SK-N-MC (cell line): ENCODE results near the gene CEACAM5.

ENCODE experiments used
- EZH2 ChIP-seq: fragments of 200-600 bp; sonication (generic); IDR thresholded peaks from one replicate; pipeline ENCODE4 v1.6.1; 2017; ENCODE audit warnings: antibody characterized with exemption
- FOXP2 ChIP-seq: optimal IDR thresholded peaks from 2 replicates; pipeline ENCODE3; 2011; ENCODE audit warnings: mild to moderate bottlenecking, moderate library complexity; ENCODE audit not compliant: insufficient read depth; ENCODE audit errors: extremely low read length, control extremely low read depth
- POLR2AphosphoS5 ChIP-seq: IDR thresholded peaks from 2 replicates; pipeline ENCODE4 v1.6.1; 2012; ENCODE audit warnings: mild to moderate bottlenecking, low read depth, low read length, borderline replicate concordance

DNA sequence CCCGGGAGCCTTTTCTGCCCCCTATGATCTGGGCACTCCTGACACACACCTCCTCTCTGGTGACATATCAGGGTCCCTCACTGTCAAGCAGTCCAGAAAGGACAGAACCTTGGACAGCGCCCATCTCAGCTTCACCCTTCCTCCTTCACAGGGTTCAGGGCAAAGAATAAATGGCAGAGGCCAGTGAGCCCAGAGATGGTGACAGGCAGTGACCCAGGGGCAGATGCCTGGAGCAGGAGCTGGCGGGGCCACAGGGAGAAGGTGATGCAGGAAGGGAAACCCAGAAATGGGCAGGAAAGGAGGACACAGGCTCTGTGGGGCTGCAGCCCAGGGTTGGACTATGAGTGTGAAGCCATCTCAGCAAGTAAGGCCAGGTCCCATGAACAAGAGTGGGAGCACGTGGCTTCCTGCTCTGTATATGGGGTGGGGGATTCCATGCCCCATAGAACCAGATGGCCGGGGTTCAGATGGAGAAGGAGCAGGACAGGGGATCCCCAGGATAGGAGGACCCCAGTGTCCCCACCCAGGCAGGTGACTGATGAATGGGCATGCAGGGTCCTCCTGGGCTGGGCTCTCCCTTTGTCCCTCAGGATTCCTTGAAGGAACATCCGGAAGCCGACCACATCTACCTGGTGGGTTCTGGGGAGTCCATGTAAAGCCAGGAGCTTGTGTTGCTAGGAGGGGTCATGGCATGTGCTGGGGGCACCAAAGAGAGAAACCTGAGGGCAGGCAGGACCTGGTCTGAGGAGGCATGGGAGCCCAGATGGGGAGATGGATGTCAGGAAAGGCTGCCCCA lies 11.8 kb upstream of the CEACAM5 start:
- TF ChIP-seq POLR2AphosphoS5 (no peak), EZH2 (no peak), FOXP2 (no peak)
